Anterior cingulate cortex (tissue), 58 donors: ENCODE data around the gene USP37.

ENCODE experiments used
- DNase-seq, 58 donors: peaks; one replicate each; lab custom pipeline; 2025; lab: John Stamatoyannopoulos, UW

The USP37 gene

GRCh38 chr2:218406209-218406948, 161.8 kb downstream of the USP37 start:
- DNase-seq, result peak; percentile 64 to 99 (median 94)

- peak in 1 of 58 donors; percentile 32 for DNase-seq
These were observed 162.4 kb downstream of the USP37 start for GRCh38 chr2:218405746-218406208.

GRCh38 chr2:218405086-218405745, 162.9 kb downstream of the USP37 start:
- no peak for DNase-seq

- DNase-seq, result no peak
These were observed 163.6 kb downstream of the USP37 start for GRCh38 chr2:218404351-218405085.

GRCh38 chr2:218403810-218404209, 164.3 kb downstream of the USP37 start:
- no peak for DNase-seq

GRCh38 chr2:218402911-218403411, 165.2 kb downstream of the USP37 start:
- DNase-seq, result no peak

GRCh38 chr2:218402491-218402901, 165.7 kb downstream of the USP37 start:
- no peak for DNase-seq

GRCh38 chr2:218401890-218402289, 166.3 kb downstream of the USP37 start:
- no peak for DNase-seq

GRCh38 chr2:218400930-218401881, 166.9 kb downstream of the USP37 start:
- DNase-seq, result no peak
